Smooth muscle cell (in vitro differentiated cells): ENCODE results near the gene COL9A3. TPM values are rescaled to one million over a fixed set of nuclear protein-coding genes. Genes with fewer than 3 reads are reported as not detected.

Experiments
- DNase-seq: peaks from one replicate; lab custom pipeline; 2025; ENCODE audit not compliant: unreplicated experiment; lab: John Stamatoyannopoulos, UW
- H2AFZ ChIP-seq: fragments of 200-600 bp; sonication (generic); 2 replicates; pipeline ENCODE4 v1.6.0; 2016; ENCODE audit warnings: antibody characterized with exemption, low read depth, mild to moderate bottlenecking
- H3F3A ChIP-seq: fragments of 200-600 bp; sonication (generic); 2 replicates; pipeline ENCODE4 v1.6.0; 2017; ENCODE audit warnings: antibody characterized with exemption, low read depth
- H3K27ac ChIP-seq: fragments of 200-600 bp; sonication (generic); 2 replicates; pipeline ENCODE4 v1.5.1; 2016; ENCODE audit warnings: low read depth, mild to moderate bottlenecking
- H3K27me3 ChIP-seq: fragments of 200-600 bp; sonication (generic); 2 replicates; pipeline ENCODE4 v1.6.1; 2016; ENCODE audit warnings: low read depth, mild to moderate bottlenecking
- H3K36me3 ChIP-seq: fragments of 200-600 bp; sonication (generic); 2 replicates; pipeline ENCODE4 v1.5.1; 2016; ENCODE audit warnings: low read depth
- H3K4me1 ChIP-seq: fragments of 200-600 bp; sonication (generic); 2 replicates; pipeline ENCODE4 v1.5.1; 2016; ENCODE audit warnings: low read depth
- H3K4me2 ChIP-seq: fragments of 200-600 bp; sonication (generic); 2 replicates; pipeline ENCODE4 v1.6.0; 2016; ENCODE audit warnings: mild to moderate bottlenecking
- H3K4me3 ChIP-seq: fragments of 200-600 bp; sonication (generic); 2 replicates; pipeline ENCODE4 v1.5.1; 2016; ENCODE audit warnings: mild to moderate bottlenecking
- H3K79me2 ChIP-seq: fragments of 200-600 bp; sonication (generic); 2 replicates; pipeline ENCODE4 v1.6.0; 2016; ENCODE audit warnings: low read depth, mild to moderate bottlenecking
- H3K9ac ChIP-seq: fragments of 200-600 bp; sonication (generic); 2 replicates; pipeline ENCODE4 v1.6.0; 2016; ENCODE audit warnings: low read depth
- H3K9me3 ChIP-seq: fragments of 200-600 bp; sonication (generic); replicated peaks from 2 replicates; pipeline ENCODE4 v1.5.1; 2016; ENCODE audit warnings: low read depth
- H4K20me1 ChIP-seq: fragments of 200-600 bp; sonication (generic); 2 replicates; pipeline ENCODE4 v1.6.0; 2016; ENCODE audit warnings: low read depth
- WGBS: methylation state at CpG from one replicate; pipeline ENCODE4 v1.1.7; 2016; ENCODE audit warnings: low lambda C conversion rate; 5-methylcytosine and 5-hydroxymethylcytosine counted together
- polyA plus RNA-seq: library from polyadenylated mRNA; unstranded; fragments of >200 nt; fragmentation: Nextera tagmentation; extraction: Ambion mirVana; gene quantifications from 2 replicates; pipeline ENCODE4 v1.2.1, GENCODE V29; 2016
- total RNA-seq: library from RNA; depleted of rRNA; stranded (reverse); fragments of >200 nt; gene quantifications from 2 replicates; pipeline ENCODE4 v1.2.3, GENCODE V29; 2014
- TF ChIP-seq, protein P1 (sequence below): fragments of 200-600 bp; sonication (generic); IDR thresholded peaks from 2 replicates; pipeline ENCODE4 v1.5.1; 2017; ENCODE audit warnings: borderline replicate concordance, mild to moderate bottlenecking, antibody characterized with exemption; ENCODE audit not compliant: insufficient read depth, poor library complexity, severe bottlenecking

COL9A3 gene
- total and polyA plus RNA-seq, 2 experiments from 2014 or later, result 23.0 to 77.4 TPM

DNA sequence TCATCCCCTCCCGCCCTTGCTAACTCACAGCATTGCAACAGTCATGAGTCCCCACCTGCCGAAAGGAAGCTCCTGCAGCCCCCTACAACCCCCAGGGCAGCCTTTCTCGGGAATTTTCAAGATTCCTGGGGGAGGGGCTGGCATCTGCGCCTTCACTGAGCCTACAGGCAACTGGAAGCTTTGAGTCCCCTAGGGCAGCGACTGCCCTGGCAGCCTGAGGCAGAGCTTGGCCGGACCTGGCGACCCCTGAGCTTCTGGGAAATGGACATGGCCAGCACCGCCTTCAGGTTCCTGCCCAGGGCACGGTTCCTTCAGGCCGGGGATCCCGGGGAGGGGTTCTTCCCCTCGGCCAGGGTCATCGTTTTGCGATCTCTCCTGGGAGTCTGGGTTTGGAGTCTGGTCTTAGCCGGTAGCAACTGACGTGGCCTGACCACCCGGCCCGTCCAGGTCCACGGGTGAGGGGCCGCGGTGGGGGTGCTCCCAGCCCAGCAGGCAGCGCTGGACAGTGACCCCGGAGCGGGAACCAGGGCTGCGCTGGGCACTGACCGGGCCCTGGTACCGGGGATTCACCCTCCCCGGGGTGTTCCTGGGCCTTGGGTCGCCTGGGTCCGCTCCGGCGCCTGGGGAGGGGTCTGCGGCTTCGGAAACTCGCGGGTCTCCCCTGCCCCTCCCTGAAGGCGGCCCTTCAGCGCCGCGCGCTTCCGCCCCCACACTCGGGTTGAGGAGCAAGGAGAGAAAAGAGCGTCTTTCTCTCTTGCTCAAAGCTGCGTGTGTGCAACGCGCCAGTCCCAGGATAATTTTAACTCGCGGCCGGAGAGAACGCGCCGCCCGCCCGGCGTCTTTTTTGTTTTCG lies 593 bp upstream of the COL9A3 start:
- no peak overlapping the region for H3K27ac ChIP-seq
- peaks cover 13% of the 10 kb centered on the region for H3F3A ChIP-seq
- H3K4me3 ChIP-seq, result peak overlapping the region; percentile 56
- 2% methylated on average over 53 of the region's 57 CpGs for WGBS
- peaks cover 35% of the 10 kb centered on the region for H3K4me1 ChIP-seq
- H3K4me2 ChIP-seq, result peak overlapping the region; percentile 99
- no peaks in the 10 kb centered on the region for H3K27me3 ChIP-seq
- TF ChIP-seq, protein P1, sequence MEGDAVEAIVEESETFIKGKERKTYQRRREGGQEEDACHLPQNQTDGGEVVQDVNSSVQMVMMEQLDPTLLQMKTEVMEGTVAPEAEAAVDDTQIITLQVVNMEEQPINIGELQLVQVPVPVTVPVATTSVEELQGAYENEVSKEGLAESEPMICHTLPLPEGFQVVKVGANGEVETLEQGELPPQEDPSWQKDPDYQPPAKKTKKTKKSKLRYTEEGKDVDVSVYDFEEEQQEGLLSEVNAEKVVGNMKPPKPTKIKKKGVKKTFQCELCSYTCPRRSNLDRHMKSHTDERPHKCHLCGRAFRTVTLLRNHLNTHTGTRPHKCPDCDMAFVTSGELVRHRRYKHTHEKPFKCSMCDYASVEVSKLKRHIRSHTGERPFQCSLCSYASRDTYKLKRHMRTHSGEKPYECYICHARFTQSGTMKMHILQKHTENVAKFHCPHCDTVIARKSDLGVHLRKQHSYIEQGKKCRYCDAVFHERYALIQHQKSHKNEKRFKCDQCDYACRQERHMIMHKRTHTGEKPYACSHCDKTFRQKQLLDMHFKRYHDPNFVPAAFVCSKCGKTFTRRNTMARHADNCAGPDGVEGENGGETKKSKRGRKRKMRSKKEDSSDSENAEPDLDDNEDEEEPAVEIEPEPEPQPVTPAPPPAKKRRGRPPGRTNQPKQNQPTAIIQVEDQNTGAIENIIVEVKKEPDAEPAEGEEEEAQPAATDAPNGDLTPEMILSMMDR, result no peak
- H2AFZ ChIP-seq, result peak overlapping the region; percentile 66
- no peaks in the 10 kb centered on the region for H4K20me1 ChIP-seq
- no peaks in the 10 kb centered on the region for H3K36me3 ChIP-seq
- H3K9ac ChIP-seq, result no peak overlapping the region
- DNase-seq, result no peak
- H3K9me3 ChIP-seq, result no peaks in the 10 kb centered on the region
- H3K79me2 ChIP-seq, result no peaks in the 10 kb centered on the region

GRCh38 chr20:62817975-62818591 lies 1.2 kb downstream of the COL9A3 start:
- Histone ChIP-seq H3K4me3 (no peak overlapping the region), H3K9ac (no peak overlapping the region), H3K27ac (no peak overlapping the region), H3K27me3 (no peaks in the 10 kb centered on the region), H4K20me1 (no peaks in the 10 kb centered on the region), H2AFZ (no peak overlapping the region), H3K4me1 (peaks cover 35% of the 10 kb centered on the region), H3K9me3 (no peaks in the 10 kb centered on the region), H3K79me2 (no peaks in the 10 kb centered on the region), H3F3A (peaks cover 13% of the 10 kb centered on the region), H3K4me2 (peak overlapping the region; percentile 99), H3K36me3 (no peaks in the 10 kb centered on the region)
- WGBS, result 82% methylated on average over 12 of the region's 12 CpGs
- DNase-seq, result no peak
- TF ChIP-seq, protein P1, result no peak

- Histone ChIP-seq H2AFZ (no peak overlapping the region), H3K36me3 (no peaks in the 10 kb centered on the region)
Observed at GRCh38 chr20:62818592-62819493, 2.0 kb downstream of the COL9A3 start.

More at GRCh38 chr20:62818592-62819493, 2.0 kb downstream of the COL9A3 start:
- H3K79me2 ChIP-seq, result no peaks in the 10 kb centered on the region
- peak; percentile 53 for DNase-seq
- H3K9ac ChIP-seq, result no peak overlapping the region
- H3K4me1 ChIP-seq, result peaks cover 35% of the 10 kb centered on the region
- no peak overlapping the region for H3K4me3 ChIP-seq
- TF ChIP-seq, protein P1, result no peak
- H3K4me2 ChIP-seq, result peak overlapping the region; percentile 99
- H3K27ac ChIP-seq, result no peak overlapping the region
- no peaks in the 10 kb centered on the region for H3K9me3 ChIP-seq
- peaks cover 13% of the 10 kb centered on the region for H3F3A ChIP-seq
- no peaks in the 10 kb centered on the region for H3K27me3 ChIP-seq
- 42% methylated on average over 18 of the region's 25 CpGs for WGBS
- no peaks in the 10 kb centered on the region for H4K20me1 ChIP-seq
